GM06990 (cell line): ENCODE data around the gene SLC16A3.
A peak's percentile ranks its signal among the peaks of the same experiment; 100 is the strongest.

Experiments used
- DNase-seq: peaks from one replicate; pipeline ENCODE4 v3.0.0-alpha.2; 2011; ENCODE audit not compliant: insufficient read length; ENCODE audit errors: extremely low read depth
- H3K27me3 ChIP-seq: replicated peaks from 2 replicates; pipeline ENCODE4 v1.6.0; 2011; ENCODE audit warnings: low read length; ENCODE audit not compliant: control insufficient read depth, insufficient read depth
- H3K36me3 ChIP-seq: 2 replicates; pipeline ENCODE4 v1.5.1; 2011; ENCODE audit warnings: low read length; ENCODE audit not compliant: control insufficient read depth, insufficient read depth
- H3K4me3 ChIP-seq: replicated peaks from 2 replicates; pipeline ENCODE4 v1.5.1; 2011; ENCODE audit warnings: low read depth, mild to moderate bottlenecking, control low read depth, low read length
- CTCF ChIP-seq: IDR thresholded peaks from 2 replicates; pipeline ENCODE4 v1.5.1; 2011; ENCODE audit warnings: low read length, control low read depth, mild to moderate bottlenecking, inconsistent platforms; ENCODE audit not compliant: insufficient read depth, poor library complexity, severe bottlenecking

Gene SLC16A3

DNA sequence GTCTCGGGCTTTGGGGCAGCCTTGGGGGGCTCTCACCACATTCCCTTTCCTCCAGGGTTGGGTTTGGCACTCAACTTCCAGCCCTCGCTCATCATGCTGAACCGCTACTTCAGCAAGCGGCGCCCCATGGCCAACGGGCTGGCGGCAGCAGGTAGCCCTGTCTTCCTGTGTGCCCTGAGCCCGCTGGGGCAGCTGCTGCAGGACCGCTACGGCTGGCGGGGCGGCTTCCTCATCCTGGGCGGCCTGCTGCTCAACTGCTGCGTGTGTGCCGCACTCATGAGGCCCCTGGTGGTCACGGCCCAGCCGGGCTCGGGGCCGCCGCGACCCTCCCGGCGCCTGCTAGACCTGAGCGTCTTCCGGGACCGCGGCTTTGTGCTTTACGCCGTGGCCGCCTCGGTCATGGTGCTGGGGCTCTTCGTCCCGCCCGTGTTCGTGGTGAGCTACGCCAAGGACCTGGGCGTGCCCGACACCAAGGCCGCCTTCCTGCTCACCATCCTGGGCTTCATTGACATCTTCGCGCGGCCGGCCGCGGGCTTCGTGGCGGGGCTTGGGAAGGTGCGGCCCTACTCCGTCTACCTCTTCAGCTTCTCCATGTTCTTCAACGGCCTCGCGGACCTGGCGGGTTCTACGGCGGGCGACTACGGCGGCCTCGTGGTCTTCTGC lies 8.4 kb downstream of the SLC16A3 start:
- no peak for TF ChIP-seq CTCF
- no peaks in the 10 kb centered on the region for H3K27me3 ChIP-seq
- DNase-seq: peak; percentile 29
- H3K4me3 ChIP-seq: no peak overlapping the region
- H3K36me3 ChIP-seq: peaks cover 14% of the 10 kb centered on the region

GRCh38 chr17:82237746-82238471 lies 9.1 kb downstream of the SLC16A3 start:
- Histone ChIP-seq H3K36me3 (peaks cover 16% of the 10 kb centered on the region), H3K27me3 (no peaks in the 10 kb centered on the region), H3K4me3 (no peak overlapping the region)
- DNase-seq: peak; percentile 26
- TF ChIP-seq CTCF: no peak

DNA sequence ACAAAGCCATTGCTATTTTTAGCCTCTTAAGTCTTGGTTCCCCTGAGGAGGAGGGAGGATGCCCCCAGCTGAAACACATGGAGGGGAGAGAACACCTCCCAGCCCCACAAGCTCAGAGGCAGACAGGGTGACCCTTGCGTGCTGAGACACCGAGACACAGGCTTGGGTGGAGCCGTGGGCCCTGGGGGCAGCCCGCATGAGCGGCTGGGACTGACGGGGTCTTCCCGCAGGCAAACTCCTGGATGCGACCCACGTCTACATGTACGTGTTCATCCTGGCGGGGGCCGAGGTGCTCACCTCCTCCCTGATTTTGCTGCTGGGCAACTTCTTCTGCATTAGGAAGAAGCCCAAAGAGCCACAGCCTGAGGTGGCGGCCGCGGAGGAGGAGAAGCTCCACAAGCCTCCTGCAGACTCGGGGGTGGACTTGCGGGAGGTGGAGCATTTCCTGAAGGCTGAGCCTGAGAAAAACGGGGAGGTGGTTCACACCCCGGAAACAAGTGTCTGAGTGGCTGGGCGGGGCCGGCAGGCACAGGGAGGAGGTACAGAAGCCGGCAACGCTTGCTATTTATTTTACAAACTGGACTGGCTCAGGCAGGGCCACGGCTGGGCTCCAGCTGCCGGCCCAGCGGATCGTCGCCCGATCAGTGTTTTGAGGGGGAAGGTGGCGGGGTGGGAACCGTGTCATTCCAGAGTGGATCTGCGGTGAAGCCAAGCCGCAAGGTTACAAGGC lies 9.8 kb downstream of the SLC16A3 start:
- Histone ChIP-seq H3K36me3 (peaks cover 22% of the 10 kb centered on the region), H3K27me3 (no peaks in the 10 kb centered on the region), H3K4me3 (no peak overlapping the region)
- peak; percentile 66 for DNase-seq
- no peak for TF ChIP-seq CTCF

- no peak overlapping the region for H3K4me3 ChIP-seq
- H3K27me3 ChIP-seq: no peaks in the 10 kb centered on the region
- no peak for TF ChIP-seq CTCF
- peaks cover 27% of the 10 kb centered on the region for H3K36me3 ChIP-seq
- DNase-seq: no peak
Observed at GRCh38 chr17:82239401-82239925, 10.6 kb downstream of the SLC16A3 start.

GRCh38 chr17:82239926-82240505 lies 11.2 kb downstream of the SLC16A3 start:
- no peaks in the 10 kb centered on the region for H3K27me3 ChIP-seq
- H3K4me3 ChIP-seq: no peak overlapping the region
- DNase-seq: peak; percentile 22
- no peak for TF ChIP-seq CTCF
- peaks cover 32% of the 10 kb centered on the region for H3K36me3 ChIP-seq
